ENCODE results near the gene GLCCI1.
A peak's percentile ranks its signal among the peaks of the same experiment; 100 is the strongest.

The GLCCI1 gene

DNA sequence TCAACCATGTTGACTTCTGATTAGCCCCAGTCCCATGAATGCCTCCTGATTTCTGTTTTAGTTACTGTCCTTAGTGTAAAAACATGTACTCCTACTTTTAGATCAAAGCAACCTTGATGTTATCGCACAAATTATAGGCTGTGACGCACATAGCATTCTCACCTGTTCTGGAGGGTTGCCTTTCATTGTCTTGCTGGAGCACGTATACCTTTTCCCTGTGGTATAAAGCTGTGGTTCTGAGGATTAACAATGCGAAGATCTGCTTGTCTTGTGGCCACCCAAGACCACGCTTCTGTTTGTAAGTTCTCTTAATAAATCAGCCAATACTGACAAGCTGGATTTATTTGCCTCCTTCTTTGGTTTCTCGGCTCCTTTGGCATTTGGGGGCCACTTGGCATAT is 30.1 kb upstream of the GLCCI1 start:
- no peaks in the 10 kb centered on the region for H3K36me3 ChIP-seq (ENCODE audit: insufficient read depth, low read length)
- H3K4me3 ChIP-seq (ENCODE audit: low read length, poor library complexity, severe bottlenecking), result no peak overlapping the region
- H3K9ac ChIP-seq (ENCODE audit: low read depth, low read length, poor library complexity, severe bottlenecking), result no peak overlapping the region
- H3K27me3 ChIP-seq (ENCODE audit: insufficient read depth, low read length, poor library complexity, severe bottlenecking), result no peaks in the 10 kb centered on the region
- no peaks in the 10 kb centered on the region for H4K20me1 ChIP-seq (ENCODE audit: insufficient read depth, low read length, poor library complexity, severe bottlenecking)
- H3K9me2 ChIP-seq (replicated peaks; ENCODE audit: low read depth, low read length), result no peaks in the 10 kb centered on the region
- H3F3A ChIP-seq (ENCODE audit: low read depth), result no peaks in the 10 kb centered on the region
- H3K79me2 ChIP-seq (ENCODE audit: insufficient read depth, low read length), result no peaks in the 10 kb centered on the region
- H3K9me3 ChIP-seq (ENCODE audit: insufficient read depth, low read depth, low read length), result no peaks in the 10 kb centered on the region
- H2AFZ ChIP-seq (ENCODE audit: low read length), result no peak overlapping the region
- TF ChIP-seq CTCF (conservative IDR thresholded peaks at IDR 0.05; ENCODE audit: low read length), result no peak
- TF ChIP-seq EZH2phosphoT487 (IDR thresholded peaks at IDR 0.05; ENCODE audit: borderline replicate concordance), result no peak
- H3K4me2 ChIP-seq (ENCODE audit: low read depth, low read length, poor library complexity, severe bottlenecking), result no peak overlapping the region
- H3K4me1 ChIP-seq (ENCODE audit: insufficient read depth, low read length, poor library complexity, severe bottlenecking), result peaks cover 15% of the 10 kb centered on the region

- Histone ChIP-seq H3K36me3 (ENCODE audit: insufficient read depth, low read length) (no peaks in the 10 kb centered on the region), H4K20me1 (ENCODE audit: insufficient read depth, low read length, poor library complexity, severe bottlenecking) (no peaks in the 10 kb centered on the region), H3K4me2 (ENCODE audit: low read depth, low read length, poor library complexity, severe bottlenecking) (peak overlapping the region; percentile 83), H3K9me3 (ENCODE audit: insufficient read depth, low read depth, low read length) (no peaks in the 10 kb centered on the region), H3K9me2 (replicated peaks; ENCODE audit: low read depth, low read length) (no peaks in the 10 kb centered on the region), H3K4me3 (ENCODE audit: low read length, poor library complexity, severe bottlenecking) (peak overlapping the region; percentile 63), H2AFZ (ENCODE audit: low read length) (0 out of 2 replicates have a peak overlapping the region, but pooled peaks have one; percentile 26), H3K9ac (ENCODE audit: low read depth, low read length, poor library complexity, severe bottlenecking) (peak overlapping the region; percentile 67), H3K4me1 (ENCODE audit: insufficient read depth, low read length, poor library complexity, severe bottlenecking) (peaks cover 53% of the 10 kb centered on the region), H3K27me3 (ENCODE audit: insufficient read depth, low read length, poor library complexity, severe bottlenecking) (no peaks in the 10 kb centered on the region), H3K79me2 (ENCODE audit: insufficient read depth, low read length) (no peaks in the 10 kb centered on the region), H3F3A (ENCODE audit: low read depth) (peaks cover 15% of the 10 kb centered on the region; the same call in 1 of the 2 replicates)
- no peak for TF ChIP-seq EZH2phosphoT487 (IDR thresholded peaks at IDR 0.05; ENCODE audit: borderline replicate concordance)
- no peak for TF ChIP-seq CTCF (conservative IDR thresholded peaks at IDR 0.05; ENCODE audit: low read length)
Observed at GRCh38 chr7:7943951-7944350, 24.6 kb upstream of the GLCCI1 start.

DNA sequence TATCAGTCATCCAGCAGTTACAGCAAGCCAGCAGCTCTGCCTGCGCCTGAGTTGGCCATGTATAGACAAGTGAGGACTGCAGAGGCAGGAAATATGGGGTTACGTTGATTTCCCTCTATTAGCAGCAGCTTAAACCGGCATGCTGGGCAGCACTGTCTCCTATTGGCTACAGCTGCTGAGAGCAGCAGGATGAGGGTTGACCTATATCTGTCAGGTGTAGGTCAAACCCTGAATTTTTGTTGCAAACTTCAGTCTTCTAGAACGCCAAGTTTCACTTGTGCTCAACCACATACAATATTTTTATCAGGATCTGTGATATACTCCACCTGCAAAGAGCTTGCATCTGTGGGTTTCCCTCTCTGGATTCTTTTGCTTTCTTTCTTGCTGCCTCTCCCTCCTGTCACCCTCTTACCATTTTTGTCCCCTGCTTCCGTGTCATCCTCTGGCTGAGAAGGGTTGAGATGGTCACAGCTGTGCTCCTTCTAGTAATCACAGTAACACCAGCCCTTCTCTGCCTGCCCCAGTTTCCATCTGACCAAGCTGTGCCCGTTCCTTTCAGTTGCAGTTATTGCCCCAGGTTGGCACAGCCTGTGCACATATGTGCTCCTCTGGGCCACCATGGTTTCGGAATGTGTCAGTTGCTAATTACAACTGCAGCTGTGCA is 23.8 kb upstream of the GLCCI1 start:
- H4K20me1 ChIP-seq (ENCODE audit: insufficient read depth, low read length, poor library complexity, severe bottlenecking), result no peaks in the 10 kb centered on the region
- no peak for TF ChIP-seq EZH2phosphoT487 (IDR thresholded peaks at IDR 0.05; ENCODE audit: borderline replicate concordance)
- no peak for TF ChIP-seq CTCF (conservative IDR thresholded peaks at IDR 0.05; ENCODE audit: low read length)
- peak overlapping the region; percentile 67 for H3K9ac ChIP-seq (ENCODE audit: low read depth, low read length, poor library complexity, severe bottlenecking)
- no peaks in the 10 kb centered on the region for H3K9me2 ChIP-seq (replicated peaks; ENCODE audit: low read depth, low read length)
- H3K79me2 ChIP-seq (ENCODE audit: insufficient read depth, low read length), result no peaks in the 10 kb centered on the region
- H3F3A ChIP-seq (ENCODE audit: low read depth), result peaks cover 15% of the 10 kb centered on the region; the same call in 1 of the 2 replicates
- peak overlapping the region; percentile 26 for H2AFZ ChIP-seq (ENCODE audit: low read length)
- H3K9me3 ChIP-seq (ENCODE audit: insufficient read depth, low read depth, low read length), result no peaks in the 10 kb centered on the region
- peak overlapping the region; percentile 83 for H3K4me2 ChIP-seq (ENCODE audit: low read depth, low read length, poor library complexity, severe bottlenecking)
- peaks cover 54% of the 10 kb centered on the region for H3K4me1 ChIP-seq (ENCODE audit: insufficient read depth, low read length, poor library complexity, severe bottlenecking)
- no peaks in the 10 kb centered on the region for H3K36me3 ChIP-seq (ENCODE audit: insufficient read depth, low read length)
- H3K4me3 ChIP-seq (ENCODE audit: low read length, poor library complexity, severe bottlenecking), result peak overlapping the region; percentile 63
- no peaks in the 10 kb centered on the region for H3K27me3 ChIP-seq (ENCODE audit: insufficient read depth, low read length, poor library complexity, severe bottlenecking)
